NCI-H345 treated with DMSO at 0.1 percent for 48 hours (cell line): ENCODE measurements around the gene TMPRSS11B.
"Not testable (repeated sequence)": the region's sequence is repeated elsewhere in the genome, so short reads cannot be mapped to it uniquely, and the experiment has no call there.

ENCODE experiments used
- DNase-seq: peaks from one replicate; lab custom pipeline; 2025; ENCODE audit not compliant: unreplicated experiment; lab: John Stamatoyannopoulos, UW

Gene TMPRSS11B

DNA sequence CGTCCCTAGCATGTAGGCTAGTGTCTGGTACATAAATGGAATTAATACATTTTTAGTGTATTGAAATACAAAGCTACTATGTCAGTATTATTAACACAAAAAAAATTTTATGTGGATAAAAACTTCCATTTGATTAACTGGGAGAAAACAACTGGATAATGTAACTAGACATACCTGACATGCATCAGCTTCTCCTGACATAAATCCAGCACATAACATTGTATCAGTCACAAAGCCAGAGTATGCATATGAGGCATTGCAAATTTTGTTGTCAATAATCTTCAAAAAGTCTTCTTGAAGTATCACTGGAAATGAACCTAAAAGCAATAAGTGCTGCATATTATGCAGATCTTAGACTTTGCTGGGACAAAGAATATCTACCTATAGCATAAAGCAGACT is 16.9 kb downstream of the TMPRSS11B start:
- no peak for DNase-seq

DNA sequence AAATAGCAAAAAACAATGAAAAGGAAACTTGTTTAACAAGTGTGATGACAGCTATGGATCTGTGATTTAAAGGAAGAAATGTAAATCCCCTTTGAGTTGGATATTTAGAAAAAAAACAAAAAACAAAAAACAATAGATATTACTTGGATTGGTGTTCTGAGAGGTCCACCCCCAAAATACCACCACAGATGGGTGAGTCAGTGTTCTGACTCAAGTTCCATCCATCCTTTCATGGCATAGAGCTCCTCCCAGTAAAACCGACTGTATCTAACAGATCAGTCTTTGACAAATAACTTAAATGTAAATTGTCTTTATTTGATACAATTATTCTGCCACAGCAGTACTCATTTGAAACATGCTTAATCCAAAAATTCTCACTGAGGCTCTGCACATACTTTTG is 27.4 kb downstream of the TMPRSS11B start:
- DNase-seq = no peak

DNA sequence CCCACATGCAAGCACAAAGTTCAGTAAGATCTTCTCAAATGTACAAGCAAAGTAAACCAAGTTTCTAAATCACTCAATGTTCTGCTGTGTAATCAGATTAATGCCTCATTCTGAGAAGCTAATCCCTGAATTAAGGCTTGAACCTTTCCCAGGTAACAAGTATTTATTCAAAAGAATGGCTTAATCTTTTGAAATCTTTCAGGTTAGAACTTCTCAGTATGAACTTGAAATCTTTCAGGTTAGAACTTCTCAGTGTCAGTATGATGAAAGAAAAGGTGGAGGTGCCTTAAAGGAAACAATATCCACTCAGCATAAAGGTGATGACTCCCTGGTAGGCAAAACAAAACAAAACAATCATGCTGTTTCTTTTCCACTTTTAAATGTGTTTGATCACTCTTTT is 29.0 kb downstream of the TMPRSS11B start:
- DNase-seq = no peak

DNA sequence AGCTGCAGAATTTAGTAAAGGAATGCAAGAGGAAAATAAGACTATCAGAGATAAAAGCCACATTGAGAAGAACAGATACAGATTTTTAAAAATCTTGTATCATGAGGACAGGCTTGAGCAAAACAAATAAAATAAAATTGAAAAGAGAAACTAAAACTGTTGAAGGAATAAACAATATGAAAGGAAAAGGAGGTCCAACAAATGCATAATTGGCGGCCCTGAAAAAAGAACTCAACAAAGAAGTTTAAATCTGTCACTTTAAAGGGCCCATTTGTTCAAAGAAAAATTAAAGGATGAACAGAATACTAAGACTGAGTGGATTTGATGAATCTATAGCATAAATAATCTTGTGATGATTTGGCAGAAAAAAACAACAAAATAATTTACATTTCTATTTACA is 36.5 kb downstream of the TMPRSS11B start:
- no peak for DNase-seq

DNA sequence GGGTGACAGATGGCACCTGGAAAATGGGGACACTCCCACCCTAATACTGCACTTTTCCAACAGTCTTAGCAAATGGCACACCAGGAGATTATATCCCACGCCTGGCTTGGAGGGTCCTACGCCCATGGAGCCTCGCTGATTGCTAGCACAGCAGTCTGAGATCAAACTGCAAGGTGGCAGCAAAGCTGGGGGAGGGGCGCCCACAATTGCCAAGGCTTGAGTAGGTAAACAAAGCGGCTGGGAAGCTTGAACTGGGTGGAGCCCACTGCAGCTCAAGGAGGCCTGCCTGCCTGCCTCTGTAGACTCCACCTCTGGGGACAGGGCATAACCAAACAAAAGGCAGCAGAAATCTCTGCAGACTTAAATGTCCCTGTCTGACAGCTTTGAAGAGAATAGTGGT is 51.2 kb downstream of the TMPRSS11B start:
- DNase-seq = not testable (repeated sequence)

DNA sequence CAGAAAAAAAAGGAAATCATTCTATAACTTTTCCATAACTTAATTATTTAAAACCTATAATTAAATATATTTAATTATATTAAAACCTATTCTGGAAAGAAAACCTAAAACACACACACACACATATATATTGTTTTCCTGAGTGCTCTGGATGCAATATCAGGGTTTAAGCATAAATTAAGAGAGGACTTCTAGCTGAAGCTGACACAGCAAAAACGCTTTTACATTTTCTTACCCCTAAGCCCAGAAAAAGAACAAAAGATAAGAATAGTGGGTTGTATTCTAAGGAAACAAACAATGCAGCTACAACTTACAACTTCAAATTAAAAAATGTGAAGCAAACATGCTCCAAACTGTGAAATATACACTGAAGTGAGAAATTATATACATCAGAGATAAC is 52.3 kb downstream of the TMPRSS11B start:
- no peak for DNase-seq

DNA sequence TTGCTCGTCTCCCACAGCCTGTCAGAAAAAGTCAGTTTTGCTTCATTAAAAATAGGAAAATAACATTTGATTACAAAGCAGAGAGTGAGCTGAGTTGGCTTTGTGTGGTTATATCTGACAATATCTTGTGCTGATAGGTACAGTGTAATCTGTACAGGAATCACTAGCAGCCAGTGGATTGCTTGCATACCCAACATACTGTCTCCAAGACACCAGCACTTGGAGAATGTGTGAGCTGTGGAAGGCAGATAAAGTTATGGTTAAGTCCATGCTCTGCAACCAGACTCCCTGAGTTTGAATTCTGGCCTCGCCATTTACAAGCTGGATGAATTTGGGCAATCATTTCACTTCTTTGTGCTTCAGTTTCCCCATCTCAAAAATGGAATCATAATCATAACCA is 58.3 kb downstream of the TMPRSS11B start:
- no peak for DNase-seq

DNA sequence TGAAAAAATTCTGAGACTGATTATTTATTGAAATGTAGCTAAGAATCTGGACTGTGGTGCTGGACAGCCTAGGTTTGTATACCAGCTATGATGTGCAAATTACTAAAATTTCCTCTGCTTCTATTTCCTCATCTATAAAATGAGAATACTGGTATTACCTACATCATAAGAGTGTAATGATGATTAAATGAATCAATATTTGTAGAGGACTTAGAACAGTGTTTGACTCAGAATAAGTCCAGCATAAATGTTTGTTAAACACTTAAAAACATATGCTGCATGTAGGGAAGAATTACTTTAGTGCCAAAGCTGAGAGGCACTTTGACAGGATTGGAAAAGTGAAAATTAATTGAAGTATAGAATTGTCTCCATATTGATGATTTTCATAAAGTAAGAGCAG is 60.6 kb downstream of the TMPRSS11B start:
- no peak for DNase-seq

DNA sequence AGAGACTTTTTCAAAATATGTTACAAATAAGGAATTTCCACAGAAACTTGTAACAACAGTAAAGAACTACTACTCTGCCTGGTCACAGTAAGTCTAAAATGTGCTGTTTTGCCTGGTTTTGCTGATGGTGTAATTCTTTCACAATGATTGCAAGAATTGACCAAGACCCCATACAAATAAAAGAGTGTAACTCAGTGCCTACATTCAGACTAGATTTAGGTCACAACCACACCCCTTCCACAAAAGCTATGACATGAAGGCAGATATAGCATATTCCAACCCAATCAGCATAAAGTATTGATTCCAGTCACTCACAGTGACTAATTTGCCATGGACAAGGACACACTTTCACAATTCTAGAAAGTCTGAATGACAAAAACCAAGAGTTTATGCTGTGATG is 62.1 kb downstream of the TMPRSS11B start:
- no peak for DNase-seq

DNA sequence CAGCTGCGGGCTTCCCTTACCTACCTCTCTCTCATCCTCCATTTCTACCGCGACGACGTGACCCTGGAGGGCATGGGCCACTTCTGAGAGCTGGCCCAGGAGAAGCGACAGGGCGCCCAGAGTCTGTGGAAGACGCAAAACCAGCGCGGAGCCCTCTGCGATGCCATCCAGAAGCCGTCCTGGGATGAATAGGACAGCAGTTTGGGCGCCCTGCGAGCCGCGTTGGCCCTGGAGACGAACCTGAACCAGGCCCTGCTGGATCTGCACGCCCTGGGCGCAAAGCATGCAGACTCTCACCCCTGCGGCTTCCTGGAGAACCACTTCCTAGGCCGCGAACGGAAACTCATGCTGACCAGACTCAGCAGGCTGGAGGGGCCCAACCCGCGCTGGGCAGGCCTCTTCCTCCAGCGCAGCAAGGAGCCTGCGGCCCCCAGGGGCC is 63.1 kb downstream of the TMPRSS11B start:
- no peak for DNase-seq

DNA sequence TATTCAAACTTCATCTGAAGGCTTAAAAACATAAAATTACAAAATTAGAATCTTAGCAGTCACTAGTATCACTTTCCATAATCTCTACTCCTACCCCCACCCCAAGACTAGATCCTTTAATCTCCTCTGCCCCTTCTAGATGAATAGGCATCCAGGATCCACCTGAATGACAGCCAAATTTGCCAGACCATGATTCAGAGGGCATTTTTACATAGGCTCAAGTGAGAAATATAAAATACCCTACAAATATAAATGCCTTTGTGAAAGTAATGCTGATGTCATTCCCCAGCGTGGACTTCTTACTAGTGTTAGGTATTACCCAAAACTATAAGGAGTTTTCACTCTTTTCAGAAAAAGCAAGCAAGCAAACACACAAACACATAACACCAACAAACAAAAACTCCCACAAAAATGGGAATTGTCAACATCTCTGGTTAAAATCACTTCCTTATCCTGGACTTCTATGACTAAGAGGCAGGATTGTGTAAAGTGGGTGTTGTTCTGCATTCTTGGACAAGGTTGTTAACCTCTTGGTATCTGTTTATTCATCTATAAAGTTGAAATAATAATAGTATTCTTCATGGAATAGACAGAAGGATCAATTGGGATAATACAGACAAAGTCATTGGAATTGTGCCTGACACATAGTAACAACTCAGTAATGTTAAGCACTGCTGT is 64.5 kb downstream of the TMPRSS11B start:
- no peak for DNase-seq

DNA sequence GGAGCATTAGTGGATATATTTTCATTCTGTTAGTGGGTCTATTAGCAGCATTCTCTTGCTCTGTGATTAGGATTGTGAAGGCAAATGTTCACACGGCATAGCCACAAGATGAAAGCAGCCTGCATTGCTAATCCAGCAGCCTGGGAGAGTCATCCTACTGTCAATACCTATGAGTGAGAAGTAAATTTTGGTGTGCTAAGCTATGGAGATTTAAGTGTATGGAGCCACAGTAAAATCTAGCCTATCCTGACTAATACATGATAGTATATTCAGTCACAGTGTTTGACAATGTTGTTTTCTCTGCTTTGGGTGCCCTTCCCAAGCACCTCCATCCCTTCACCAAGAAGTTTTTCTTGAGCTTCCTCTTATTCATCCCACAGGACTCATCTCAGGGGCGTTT is 68.6 kb downstream of the TMPRSS11B start:
- no peak for DNase-seq
